Memory B cell (primary cell): ENCODE results near the gene SUV39H2.
A peak's percentile ranks its signal among the peaks of the same experiment; 100 is the strongest.

Source experiments
- ATAC-seq: fragments of 150-1000 bp; cut with Tn5 transposase; 2 replicates; pipeline ENCODE4 v1.10.0; 2021; ENCODE audit warnings: low read depth, mild to moderate bottlenecking, moderate library complexity
- DNase-seq, 2 donors: peaks; one replicate each; pipeline ENCODE4 v3.0.0; 2022; ENCODE audit warnings: low spot score in 2 of 2
- H3K27ac Mint-ChIP-seq: one replicate; pipeline ENCODE4 v1.8.0; 2022; ENCODE audit warnings: mild to moderate bottlenecking, moderate library complexity, mixed read lengths
- H3K27me3 Mint-ChIP-seq: one replicate; pipeline ENCODE4 v1.8.0; 2022; ENCODE audit warnings: mixed read lengths
- H3K36me3 Mint-ChIP-seq: one replicate; pipeline ENCODE4 v1.8.0; 2022; ENCODE audit warnings: mild to moderate bottlenecking, mixed read lengths
- H3K4me1 Mint-ChIP-seq: one replicate; pipeline ENCODE4 v1.8.0; 2022; ENCODE audit warnings: mixed read lengths
- H3K4me3 Mint-ChIP-seq: one replicate; pipeline ENCODE4 v1.8.0; 2022; ENCODE audit warnings: mild to moderate bottlenecking, moderate library complexity, mixed read lengths
- H3K9me3 Mint-ChIP-seq: one replicate; pipeline ENCODE4 v1.8.0; 2022; ENCODE audit warnings: mixed read lengths

SUV39H2 gene, protein sequence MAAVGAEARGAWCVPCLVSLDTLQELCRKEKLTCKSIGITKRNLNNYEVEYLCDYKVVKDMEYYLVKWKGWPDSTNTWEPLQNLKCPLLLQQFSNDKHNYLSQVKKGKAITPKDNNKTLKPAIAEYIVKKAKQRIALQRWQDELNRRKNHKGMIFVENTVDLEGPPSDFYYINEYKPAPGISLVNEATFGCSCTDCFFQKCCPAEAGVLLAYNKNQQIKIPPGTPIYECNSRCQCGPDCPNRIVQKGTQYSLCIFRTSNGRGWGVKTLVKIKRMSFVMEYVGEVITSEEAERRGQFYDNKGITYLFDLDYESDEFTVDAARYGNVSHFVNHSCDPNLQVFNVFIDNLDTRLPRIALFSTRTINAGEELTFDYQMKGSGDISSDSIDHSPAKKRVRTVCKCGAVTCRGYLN

DNA sequence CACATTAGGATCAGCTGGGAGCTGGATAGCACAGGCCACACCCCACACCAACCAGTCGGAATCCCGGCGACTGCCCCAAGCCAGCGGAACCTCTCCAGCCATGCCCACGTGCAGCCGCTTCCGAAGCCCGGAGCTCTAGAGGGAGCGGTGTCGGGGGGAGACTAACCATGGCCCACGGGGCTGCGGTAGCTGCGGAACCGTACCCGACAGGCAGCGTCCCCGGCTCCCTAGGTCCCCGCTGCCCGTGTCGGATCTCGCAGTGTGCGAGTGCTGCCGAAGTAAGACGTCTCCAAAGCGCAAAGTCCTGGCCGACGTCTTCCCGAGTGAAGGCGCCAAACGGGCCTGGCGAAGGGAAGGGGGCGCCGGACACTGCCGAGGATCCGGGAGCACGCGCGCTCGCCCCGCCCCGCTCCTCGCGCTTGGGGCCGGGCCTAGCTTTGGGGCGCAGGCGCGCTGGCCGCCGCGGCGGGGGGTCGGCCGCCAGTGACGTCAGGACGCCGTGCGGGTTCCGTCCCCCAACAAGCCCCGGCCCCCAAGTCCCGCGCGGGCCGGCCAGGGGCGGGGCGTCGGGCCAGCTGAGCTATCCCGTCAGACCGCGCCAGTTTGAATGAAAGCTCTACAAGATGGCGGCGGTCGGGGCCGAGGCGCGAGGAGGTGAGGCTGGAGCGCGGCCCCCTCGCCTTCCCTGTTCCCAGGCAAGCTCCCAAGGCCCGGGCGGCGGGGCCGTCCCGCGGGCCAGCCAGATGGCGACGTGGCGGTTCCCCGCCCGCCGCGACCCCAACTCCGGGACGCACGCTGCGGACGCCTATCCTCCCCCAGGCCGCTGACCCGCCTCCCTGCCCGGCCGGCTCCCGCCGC, at the start of gene SUV39H2:
Gene SUV39H2, plus strand, starts transcription at position 601 of the 858 bp plus-strand sequence. Its CDS starts 23 bp downstream, at position 624.
- no peaks in the 10 kb centered on the region for H3K27me3 Mint-ChIP-seq
- peak; percentile 92 for ATAC-seq
- peak within 1 kb of the TSS; percentile 93 for H3K4me3 Mint-ChIP-seq
- DNase-seq = peak; percentile 86 to 89
- H3K9me3 Mint-ChIP-seq = no peaks in the 10 kb centered on the region
- no peaks in the 10 kb centered on the region for H3K36me3 Mint-ChIP-seq
- peaks cover 16% of the 10 kb centered on the region for H3K4me1 Mint-ChIP-seq
- H3K27ac Mint-ChIP-seq = peak within 1 kb of the TSS; percentile 75

DNA sequence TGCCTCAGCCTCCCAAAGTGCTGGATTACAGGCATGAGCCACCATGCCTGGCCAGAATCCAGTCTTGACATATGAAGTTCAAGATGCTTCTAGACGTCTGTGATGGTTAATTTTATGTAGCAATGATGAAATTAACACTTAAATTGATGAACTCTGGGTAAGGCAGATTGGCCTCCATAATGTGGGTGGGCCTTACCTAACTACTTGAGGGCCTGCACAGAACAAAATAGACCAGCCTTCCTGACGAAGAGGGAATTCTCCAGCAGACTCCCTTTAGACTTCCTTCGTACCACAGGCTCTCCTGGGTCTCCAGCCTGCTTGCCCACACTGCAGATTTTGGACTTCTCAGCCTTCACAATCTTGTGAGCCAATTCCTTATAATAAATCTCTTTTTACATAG, 45.6 kb upstream of the SUV39H2 start:
- DNase-seq (no peak), ATAC-seq (no peak)
- H3K36me3 Mint-ChIP-seq = peaks cover 12% of the 10 kb centered on the region
- H3K4me1 Mint-ChIP-seq = no peaks in the 10 kb centered on the region
- no peak overlapping the region for H3K4me3 Mint-ChIP-seq
- no peak overlapping the region for H3K27ac Mint-ChIP-seq
- no peaks in the 10 kb centered on the region for H3K9me3 Mint-ChIP-seq
- H3K27me3 Mint-ChIP-seq = no peaks in the 10 kb centered on the region

DNA sequence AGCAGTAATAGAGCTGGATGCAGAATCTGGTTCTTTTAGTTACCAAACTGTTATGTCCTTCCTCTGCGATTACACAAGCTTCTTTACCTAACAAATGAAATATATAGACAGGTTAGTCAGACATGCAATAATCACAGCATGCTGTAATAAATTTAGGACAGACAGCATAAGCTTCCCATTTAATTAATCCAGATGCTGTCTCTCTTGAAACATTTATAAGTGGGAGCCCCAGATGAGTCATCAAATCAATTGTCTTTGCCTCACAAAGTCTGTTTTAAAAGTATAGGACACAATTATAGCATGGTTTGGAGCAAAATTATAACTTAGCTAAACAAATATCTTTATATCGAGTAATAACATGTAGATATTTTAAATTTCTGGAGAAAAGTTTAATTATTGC, 42.5 kb upstream of the SUV39H2 start:
- Mint-ChIP-seq H3K27ac (no peak overlapping the region), H3K4me3 (no peak overlapping the region), H3K27me3 (no peaks in the 10 kb centered on the region), H3K9me3 (no peaks in the 10 kb centered on the region), H3K4me1 (peaks cover 6% of the 10 kb centered on the region), H3K36me3 (peaks cover 14% of the 10 kb centered on the region)
- DNase-seq = no peak
- no peak for ATAC-seq

DNA sequence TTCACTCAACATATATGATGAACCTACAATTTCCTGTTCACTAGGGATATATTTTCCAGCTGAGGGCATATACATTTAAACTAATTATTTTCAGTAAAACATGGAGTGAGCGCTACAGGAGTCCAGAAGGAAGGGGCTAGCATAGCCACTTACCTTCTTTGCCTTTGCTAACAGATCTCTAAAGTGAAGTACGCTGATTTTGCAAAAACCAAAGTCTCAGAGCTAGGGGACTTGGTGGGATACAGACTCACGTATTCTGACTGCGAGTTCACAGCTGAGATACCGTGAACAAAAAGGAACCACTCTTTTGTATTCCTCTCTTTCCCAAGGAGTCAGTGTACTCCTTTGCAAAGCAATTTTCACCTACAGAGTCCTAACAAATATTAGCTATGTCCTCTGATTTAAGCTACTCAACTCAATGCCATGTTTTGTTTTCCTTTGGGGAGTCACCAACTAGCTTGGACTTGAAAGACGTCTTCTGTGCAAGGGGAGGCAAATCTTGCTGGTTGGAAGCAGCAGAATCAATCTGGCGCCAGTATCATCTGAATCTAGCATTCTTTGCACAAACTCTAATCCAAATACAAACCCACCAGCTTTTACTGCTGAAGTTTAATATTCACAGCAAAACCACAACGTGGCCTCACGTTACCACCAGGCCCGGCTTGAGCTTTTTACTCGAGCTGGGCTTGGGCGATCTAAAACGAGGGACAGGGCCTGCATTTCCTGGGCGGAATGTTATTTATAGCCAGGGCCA, 41.5 kb upstream of the SUV39H2 start:
- DNase-seq = no peak
- no peaks in the 10 kb centered on the region for H3K9me3 Mint-ChIP-seq
- H3K4me1 Mint-ChIP-seq = peaks cover 6% of the 10 kb centered on the region
- no peaks in the 10 kb centered on the region for H3K27me3 Mint-ChIP-seq
- peaks cover 11% of the 10 kb centered on the region for H3K36me3 Mint-ChIP-seq
- H3K27ac Mint-ChIP-seq = peak overlapping the region; percentile 98
- peak overlapping the region; percentile 97 for H3K4me3 Mint-ChIP-seq
- ATAC-seq = no peak

DNA sequence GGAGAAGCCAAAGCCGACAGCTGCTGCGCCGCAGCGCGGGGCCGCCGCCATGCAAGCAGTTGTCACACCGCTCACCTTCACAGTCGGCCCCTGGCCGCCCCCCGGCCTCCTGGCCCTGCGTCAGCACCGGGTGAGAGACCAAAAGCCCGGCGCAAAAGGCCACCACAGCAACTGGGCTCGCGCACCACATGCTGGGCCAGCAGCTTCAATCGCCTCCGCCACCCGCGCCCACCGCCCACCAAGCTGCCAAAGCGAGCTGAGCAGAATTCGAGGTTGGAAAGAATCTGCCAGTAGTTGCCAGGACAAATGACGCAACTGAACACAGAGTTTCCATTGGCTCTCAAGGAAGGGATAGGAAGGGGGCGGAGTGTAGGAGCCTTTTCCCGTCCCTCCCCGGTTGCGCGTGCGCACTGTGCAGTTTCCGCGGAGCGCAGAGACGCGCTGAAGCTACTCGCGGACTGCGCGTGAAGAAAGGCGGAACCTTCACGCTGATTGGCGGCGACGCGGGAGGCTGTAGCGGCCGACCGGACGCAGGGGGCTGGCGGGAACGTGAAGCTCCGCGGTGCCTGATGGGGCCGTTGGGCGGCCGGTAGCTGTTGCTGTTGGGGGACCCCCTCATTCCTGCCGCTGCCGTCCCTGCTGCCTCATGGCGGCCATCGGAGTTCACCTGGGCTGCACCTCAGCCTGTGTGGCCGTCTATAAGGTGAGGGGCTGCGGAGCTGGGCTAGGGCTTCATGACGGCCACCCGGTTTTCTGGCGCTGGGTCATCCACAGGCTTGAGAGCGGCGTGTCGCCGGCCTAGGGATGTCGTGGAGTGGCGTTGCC, 40.7 kb upstream of the SUV39H2 start, which contains the start of the genes CDNF, HSPA14 and MSANTD7:
Gene CDNF, minus strand, starts transcription at position 281 of the 825 bp plus-strand sequence. Its CDS starts 91 bp downstream, at position 190.
Gene HSPA14, plus strand, starts transcription at position 550 of the 825 bp plus-strand sequence. Its CDS starts 97 bp downstream, at position 647.
Gene MSANTD7, plus strand, starts transcription at position 550 of the 825 bp plus-strand sequence. CDS start 3,979 bp downstream, outside the sequence.
- Mint-ChIP-seq H3K36me3 (peaks cover 14% of the 10 kb centered on the region), H3K27ac (peak within 1 kb of the TSS; percentile 98), H3K4me3 (peak within 1 kb of the TSS; percentile 97), H3K9me3 (no peaks in the 10 kb centered on the region), H3K27me3 (no peaks in the 10 kb centered on the region), H3K4me1 (peaks cover 6% of the 10 kb centered on the region)
- DNase-seq (peak; percentile 96 to 99), ATAC-seq (peak; percentile 88)

DNA sequence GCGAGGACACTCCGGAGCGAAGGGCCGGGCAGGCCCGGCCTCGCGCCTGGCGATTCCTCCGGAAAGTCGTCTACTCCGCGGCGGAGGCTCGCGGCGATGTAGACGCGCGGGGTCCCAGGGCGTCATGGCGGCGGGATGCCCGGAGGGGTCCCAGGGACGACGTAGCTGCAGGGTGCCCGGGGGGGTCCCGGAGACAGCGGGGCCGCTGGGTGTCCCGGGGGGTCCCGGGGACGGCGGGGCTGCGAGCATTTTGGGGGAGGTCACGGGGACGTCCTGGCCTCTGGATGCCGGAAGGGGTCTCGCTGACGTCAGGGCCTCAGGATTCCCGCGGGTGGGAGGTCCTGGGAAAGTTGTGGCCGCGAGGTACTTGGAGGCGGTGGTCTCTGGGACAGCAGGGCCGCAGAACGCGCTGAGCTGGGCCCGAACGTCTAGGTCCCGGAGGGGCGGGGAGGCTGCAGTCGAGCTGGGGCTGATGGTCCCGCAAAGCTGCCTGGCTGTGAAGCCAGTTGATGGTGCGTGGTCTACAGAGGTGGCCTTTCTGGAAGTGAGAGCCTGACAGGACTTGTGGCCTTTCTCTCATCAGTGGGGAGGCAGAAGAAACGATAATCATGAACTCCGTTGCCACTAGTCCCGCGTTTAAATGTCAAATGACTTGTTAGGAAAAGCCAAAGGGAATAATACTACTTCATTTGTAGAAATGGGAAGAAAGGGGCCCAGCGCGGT, 39.9 kb upstream of the SUV39H2 start:
- Mint-ChIP-seq H3K27me3 (no peaks in the 10 kb centered on the region), H3K4me1 (peaks cover 6% of the 10 kb centered on the region), H3K27ac (peak overlapping the region; percentile 98), H3K36me3 (peaks cover 12% of the 10 kb centered on the region), H3K4me3 (peak overlapping the region; percentile 97), H3K9me3 (no peaks in the 10 kb centered on the region)
- DNase-seq = peak; percentile 12 to 28
- ATAC-seq = no peak

DNA sequence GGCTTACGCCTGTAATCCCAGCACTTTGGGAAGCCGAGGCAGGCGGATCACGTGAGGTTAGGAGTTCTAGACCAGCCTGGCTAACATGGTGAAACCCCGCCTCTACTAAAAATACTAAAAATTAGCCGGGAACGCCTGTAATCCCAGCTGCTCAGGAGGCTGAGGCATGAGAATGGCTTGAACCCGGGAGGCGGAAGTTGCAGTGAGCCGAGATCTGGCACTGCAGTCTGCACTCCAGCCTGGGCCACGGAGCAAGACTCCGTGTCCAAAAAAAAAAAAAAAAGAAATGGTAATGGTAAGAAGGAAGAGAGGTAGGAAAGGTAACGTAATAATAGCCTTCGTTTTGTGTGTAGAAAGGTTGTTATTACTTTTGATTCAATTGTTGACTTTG, 39.4 kb upstream of the SUV39H2 start:
- no peak for DNase-seq

DNA sequence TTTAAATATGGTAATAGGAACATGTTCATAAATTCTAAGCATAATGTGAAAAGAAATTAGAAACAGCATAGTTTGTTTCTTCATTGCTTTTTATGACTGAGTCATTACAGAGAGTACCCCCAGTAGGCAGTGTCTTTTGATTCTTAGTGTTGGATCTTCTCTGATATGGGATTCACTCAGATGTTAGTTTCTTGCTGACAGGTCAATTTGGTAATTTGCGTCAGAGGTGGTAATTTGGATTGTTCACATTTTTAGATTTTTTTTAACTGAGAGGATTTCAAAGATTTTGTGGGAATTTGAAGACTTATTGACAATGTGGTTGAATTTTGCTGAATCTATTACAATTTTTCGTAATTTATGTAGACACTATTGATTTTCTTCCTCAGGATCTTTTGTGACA, 38.5 kb upstream of the SUV39H2 start:
- no peaks in the 10 kb centered on the region for H3K27me3 Mint-ChIP-seq
- ATAC-seq (no peak), DNase-seq (no peak)
- peaks cover 6% of the 10 kb centered on the region for H3K4me1 Mint-ChIP-seq
- no peaks in the 10 kb centered on the region for H3K9me3 Mint-ChIP-seq
- no peak overlapping the region for H3K27ac Mint-ChIP-seq
- no peak overlapping the region for H3K4me3 Mint-ChIP-seq
- H3K36me3 Mint-ChIP-seq = peaks cover 14% of the 10 kb centered on the region

More for the DNA sequence above, 39.4 kb upstream of the SUV39H2 start:
- H3K27me3 Mint-ChIP-seq = no peaks in the 10 kb centered on the region
- H3K36me3 Mint-ChIP-seq = peaks cover 13% of the 10 kb centered on the region
- ATAC-seq = no peak
- peaks cover 6% of the 10 kb centered on the region for H3K4me1 Mint-ChIP-seq
- H3K27ac Mint-ChIP-seq = peak overlapping the region; percentile 98
- H3K4me3 Mint-ChIP-seq = peak overlapping the region; percentile 97
- no peaks in the 10 kb centered on the region for H3K9me3 Mint-ChIP-seq

DNA sequence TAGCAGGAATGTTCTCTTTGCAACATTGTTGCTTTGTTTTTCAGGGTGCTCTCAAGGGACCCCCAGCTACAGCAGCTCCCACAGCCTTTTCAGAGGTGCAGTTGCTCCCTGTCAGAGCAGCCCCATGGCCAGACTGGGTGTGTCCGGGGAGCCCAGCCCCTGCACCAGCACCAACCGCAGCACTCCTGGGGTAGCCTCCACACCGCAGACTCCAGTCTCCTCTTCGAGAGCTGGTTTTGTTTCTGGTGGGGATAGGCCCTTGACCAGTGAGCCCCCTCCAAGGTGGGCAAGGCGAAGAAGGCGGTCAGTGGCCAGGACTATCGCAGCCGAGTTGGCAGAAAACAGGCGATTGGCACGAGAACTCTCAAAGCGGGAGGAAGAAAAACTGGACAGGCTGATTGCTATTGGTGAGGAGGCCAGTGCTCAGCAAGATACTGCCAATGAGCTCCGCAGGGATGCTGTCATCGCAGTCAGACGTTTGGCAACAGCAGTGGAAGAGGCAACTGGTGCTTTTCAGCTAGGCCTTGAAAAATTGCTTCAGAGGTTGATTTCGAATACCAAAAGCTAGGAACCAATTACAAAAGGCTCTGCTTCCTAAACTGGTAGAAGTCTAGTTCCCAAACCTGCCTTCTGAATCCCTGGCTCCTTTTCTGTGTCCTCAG, 35.2 kb upstream of the SUV39H2 start:
- DNase-seq (no peak), ATAC-seq (no peak)
- peaks cover 15% of the 10 kb centered on the region for H3K36me3 Mint-ChIP-seq
- H3K4me3 Mint-ChIP-seq = no peak overlapping the region
- H3K4me1 Mint-ChIP-seq = peaks cover 9% of the 10 kb centered on the region
- H3K27ac Mint-ChIP-seq = no peak overlapping the region
- H3K9me3 Mint-ChIP-seq = no peaks in the 10 kb centered on the region
- no peaks in the 10 kb centered on the region for H3K27me3 Mint-ChIP-seq

DNA sequence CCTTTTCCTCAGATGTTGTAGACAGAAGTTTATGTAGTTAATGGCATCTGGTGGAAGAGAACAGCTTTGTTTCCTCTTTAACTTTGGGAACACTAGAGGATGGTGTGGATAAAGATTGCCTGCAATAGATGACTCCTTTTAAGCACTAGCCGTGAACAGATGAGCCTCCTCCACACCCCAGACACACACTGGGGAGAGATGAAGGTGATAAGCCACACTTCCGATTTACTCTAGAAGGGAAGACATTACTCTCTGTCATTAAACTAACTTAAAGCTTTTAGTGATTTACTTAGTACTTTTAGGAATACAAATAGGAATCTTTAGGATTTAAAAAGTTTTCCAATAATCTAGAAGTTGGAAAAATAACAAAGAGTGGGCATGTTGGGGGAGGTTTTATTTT, 33.7 kb upstream of the SUV39H2 start:
- DNase-seq = no peak
- no peak overlapping the region for H3K27ac Mint-ChIP-seq
- ATAC-seq = no peak
- peaks cover 3% of the 10 kb centered on the region for H3K4me1 Mint-ChIP-seq
- H3K9me3 Mint-ChIP-seq = no peaks in the 10 kb centered on the region
- no peak overlapping the region for H3K4me3 Mint-ChIP-seq
- H3K27me3 Mint-ChIP-seq = no peaks in the 10 kb centered on the region
- peaks cover 13% of the 10 kb centered on the region for H3K36me3 Mint-ChIP-seq

DNA sequence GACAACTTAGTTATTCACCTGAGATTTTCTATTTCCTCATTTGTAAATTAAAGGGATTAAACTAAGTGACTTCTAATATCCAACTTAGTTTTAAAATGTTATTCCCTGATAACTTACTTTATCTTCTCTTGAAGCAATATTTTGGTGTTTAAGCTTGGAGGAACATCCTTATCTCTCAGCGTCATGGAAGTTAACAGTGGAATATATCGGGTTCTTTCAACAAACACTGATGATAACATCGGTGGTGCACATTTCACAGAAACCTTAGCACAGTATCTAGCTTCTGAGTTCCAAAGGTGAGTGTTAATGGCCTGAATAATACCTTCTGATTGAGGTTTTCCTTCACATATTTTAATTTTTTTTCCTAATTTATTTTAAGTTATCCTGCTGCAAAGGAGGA, 26.4 kb upstream of the SUV39H2 start:
- Mint-ChIP-seq H3K36me3 (peaks cover 14% of the 10 kb centered on the region), H3K27me3 (no peaks in the 10 kb centered on the region), H3K4me1 (no peaks in the 10 kb centered on the region), H3K4me3 (no peak overlapping the region), H3K27ac (no peak overlapping the region), H3K9me3 (no peaks in the 10 kb centered on the region)
- no peak for DNase-seq
- no peak for ATAC-seq

DNA sequence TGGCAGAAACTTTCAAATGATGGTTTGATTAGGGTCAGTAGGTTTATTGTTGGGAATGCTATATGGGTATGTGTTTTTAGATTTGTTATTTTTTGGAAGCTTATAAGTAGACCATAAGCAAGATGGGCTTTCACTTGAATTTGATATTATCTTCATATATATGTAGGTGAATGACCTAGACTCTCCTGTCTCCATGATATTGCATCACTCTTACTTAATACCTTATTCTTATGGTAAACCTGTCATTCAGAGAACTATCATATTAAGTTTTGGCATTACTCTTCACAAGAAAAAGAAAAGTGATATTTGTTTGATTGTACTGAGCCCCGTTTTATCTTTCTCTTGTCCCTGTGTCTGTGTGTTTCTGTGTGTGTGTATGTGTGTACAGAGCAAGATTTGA, 23.2 kb upstream of the SUV39H2 start:
- ATAC-seq = no peak
- H3K4me1 Mint-ChIP-seq = no peaks in the 10 kb centered on the region
- no peaks in the 10 kb centered on the region for H3K27me3 Mint-ChIP-seq
- DNase-seq = no peak
- H3K27ac Mint-ChIP-seq = no peak overlapping the region
- no peaks in the 10 kb centered on the region for H3K9me3 Mint-ChIP-seq
- no peak overlapping the region for H3K4me3 Mint-ChIP-seq
- H3K36me3 Mint-ChIP-seq = peaks cover 23% of the 10 kb centered on the region
